CD4-positive, alpha-beta T cell treated with Interleukin-6 for 4 hours (primary cell): ENCODE measurements around the gene SLC22A2.
"Not testable (repeated sequence)": the region's sequence is repeated elsewhere in the genome, so short reads cannot be mapped to it uniquely, and the experiment has no call there.

Experiments
- DNase-seq: peaks from one replicate; pipeline ENCODE4 v3.0.0-alpha.2; 2020; ENCODE audit warnings: mixed read lengths

The SLC22A2 gene

GRCh38 chr6:160247457-160247883 is 11.2 kb downstream of the SLC22A2 start:
- no peak for DNase-seq

GRCh38 chr6:160240691-160241084 is 17.9 kb downstream of the SLC22A2 start:
- DNase-seq: no peak

- no peak for DNase-seq
Measured at GRCh38 chr6:160239929-160240690, 18.5 kb downstream of the SLC22A2 start.

- no peak for DNase-seq
Measured at GRCh38 chr6:160238761-160239751, 19.6 kb downstream of the SLC22A2 start.

GRCh38 chr6:160238278-160238711 is 20.3 kb downstream of the SLC22A2 start:
- no peak for DNase-seq

GRCh38 chr6:160237597-160238275 is 20.9 kb downstream of the SLC22A2 start:
- DNase-seq: not testable (repeated sequence)

- DNase-seq: not testable (repeated sequence)
Measured at GRCh38 chr6:160236235-160236872, 22.3 kb downstream of the SLC22A2 start.

- not testable (repeated sequence) for DNase-seq
Measured at GRCh38 chr6:160233950-160234640, 24.5 kb downstream of the SLC22A2 start.

GRCh38 chr6:160227769-160228161 is 30.9 kb downstream of the SLC22A2 start:
- no peak for DNase-seq

- no peak for DNase-seq
Measured at GRCh38 chr6:160227038-160227768, 31.4 kb downstream of the SLC22A2 start.

- no peak for DNase-seq
Measured at GRCh38 chr6:160226118-160226591, 32.5 kb downstream of the SLC22A2 start.

GRCh38 chr6:160224639-160225237 is 33.9 kb downstream of the SLC22A2 start:
- no peak for DNase-seq

GRCh38 chr6:160222491-160222890 is 36.1 kb downstream of the SLC22A2 start:
- DNase-seq: no peak

GRCh38 chr6:160221918-160222317 is 36.7 kb downstream of the SLC22A2 start:
- DNase-seq: no peak

- DNase-seq: no peak
Measured at GRCh38 chr6:160221423-160221822, 37.2 kb downstream of the SLC22A2 start.

GRCh38 chr6:160218810-160219209 is 39.8 kb downstream of the SLC22A2 start:
- DNase-seq: no peak

GRCh38 chr6:160217863-160218262 is 40.8 kb downstream of the SLC22A2 start:
- DNase-seq: no peak

GRCh38 chr6:160217073-160217472 is 41.5 kb downstream of the SLC22A2 start:
- DNase-seq: no peak

- DNase-seq: no peak
Measured at GRCh38 chr6:160215232-160215631, 43.4 kb downstream of the SLC22A2 start.

GRCh38 chr6:160207618-160208017 is 51.0 kb downstream of the SLC22A2 start:
- DNase-seq: no peak

GRCh38 chr6:160204710-160205109 is 53.9 kb downstream of the SLC22A2 start:
- DNase-seq: no peak
